RWPE2 (cell line): ENCODE results near the gene CDK14.

Experiments
- ATAC-seq: fragments of 200-7000 bp; cut with Tn5 transposase; 3 replicates; pipeline ENCODE4 v1.9.1; 2021; ENCODE audit warnings: low read depth
- DNase-seq: peaks from one replicate; pipeline ENCODE4 v3.0.0-alpha.2; 2020; ENCODE audit warnings: low spot score
- H3K27ac ChIP-seq: fragments of 450-650 bp; 2 replicates; pipeline ENCODE4 v1.5.1; 2017; ENCODE audit warnings: mild to moderate bottlenecking; ENCODE audit not compliant: poor library complexity, severe bottlenecking
- H3K27me3 ChIP-seq: fragments of 250-450 bp; sonication (Bioruptor Pico); 2 replicates; pipeline ENCODE4 v1.5.1; 2021; ENCODE audit warnings: mild to moderate bottlenecking, moderate library complexity; ENCODE audit not compliant: insufficient read depth, poor library complexity, severe bottlenecking
- H3K36me3 ChIP-seq: fragments of 250-450 bp; sonication (Bioruptor Pico); 2 replicates; pipeline ENCODE4 v1.5.1; 2020; ENCODE audit warnings: low read depth, mild to moderate bottlenecking, moderate library complexity
- H3K4me1 ChIP-seq: fragments of 250-450 bp; sonication (Bioruptor Pico); 2 replicates; pipeline ENCODE4 v1.5.1; 2021; ENCODE audit warnings: mild to moderate bottlenecking, moderate library complexity; ENCODE audit not compliant: insufficient read depth, poor library complexity, severe bottlenecking
- H3K4me3 ChIP-seq: fragments of 250-450 bp; sonication (Bioruptor Pico); 2 replicates; pipeline ENCODE4 v1.5.1; 2021; ENCODE audit warnings: mild to moderate bottlenecking, moderate library complexity; ENCODE audit not compliant: severe bottlenecking
- H3K9me3 ChIP-seq: fragments of 250-450 bp; sonication (Bioruptor Pico); 2 replicates; pipeline ENCODE4 v1.5.1; 2021; ENCODE audit warnings: mild to moderate bottlenecking, moderate library complexity; ENCODE audit not compliant: severe bottlenecking
- CTCF ChIP-seq: fragments of 450-650 bp; IDR thresholded peaks from one replicate; pipeline ENCODE4 v1.5.1; 2017; ENCODE audit warnings: mild to moderate bottlenecking, moderate library complexity; ENCODE audit not compliant: poor library complexity, severe bottlenecking

The CDK14 gene

DNA sequence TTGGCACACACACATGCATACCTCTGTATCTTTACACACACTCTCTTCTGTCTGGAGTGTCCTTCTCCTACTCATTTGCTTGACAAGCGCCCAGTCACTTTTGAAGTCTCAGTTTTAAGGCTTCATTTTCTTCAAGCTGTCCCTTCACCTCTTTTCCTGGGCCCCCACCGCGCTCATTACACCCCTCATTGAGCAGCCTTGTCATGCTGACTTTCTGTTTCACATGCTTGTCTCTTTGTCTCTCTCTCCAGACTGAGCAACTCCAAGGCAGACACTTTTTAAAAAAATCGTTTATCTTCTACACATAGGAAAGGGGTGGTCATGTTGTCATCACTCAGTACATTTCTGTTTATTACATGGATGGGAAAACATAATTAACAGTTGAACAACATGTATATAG lies 442.9 kb downstream of the CDK14 start:
- DNase-seq (no peak), ATAC-seq (no peak)
- Histone ChIP-seq H3K9me3 (no peaks in the 10 kb centered on the region), H3K27me3 (no peaks in the 10 kb centered on the region), H3K4me1 (no peaks in the 10 kb centered on the region), H3K4me3 (no peak overlapping the region), H3K36me3 (no peaks in the 10 kb centered on the region), H3K27ac (no peak overlapping the region)
- no peak for TF ChIP-seq CTCF

GRCh38 chr7:91041141-91041540 lies 445.0 kb downstream of the CDK14 start:
- ATAC-seq (no peak), DNase-seq (no peak)
- TF ChIP-seq CTCF = no peak
- H3K9me3 ChIP-seq = no peaks in the 10 kb centered on the region
- H3K4me3 ChIP-seq = no peak overlapping the region
- no peaks in the 10 kb centered on the region for H3K36me3 ChIP-seq
- H3K4me1 ChIP-seq = no peaks in the 10 kb centered on the region
- H3K27me3 ChIP-seq = no peaks in the 10 kb centered on the region
- no peak overlapping the region for H3K27ac ChIP-seq

DNA sequence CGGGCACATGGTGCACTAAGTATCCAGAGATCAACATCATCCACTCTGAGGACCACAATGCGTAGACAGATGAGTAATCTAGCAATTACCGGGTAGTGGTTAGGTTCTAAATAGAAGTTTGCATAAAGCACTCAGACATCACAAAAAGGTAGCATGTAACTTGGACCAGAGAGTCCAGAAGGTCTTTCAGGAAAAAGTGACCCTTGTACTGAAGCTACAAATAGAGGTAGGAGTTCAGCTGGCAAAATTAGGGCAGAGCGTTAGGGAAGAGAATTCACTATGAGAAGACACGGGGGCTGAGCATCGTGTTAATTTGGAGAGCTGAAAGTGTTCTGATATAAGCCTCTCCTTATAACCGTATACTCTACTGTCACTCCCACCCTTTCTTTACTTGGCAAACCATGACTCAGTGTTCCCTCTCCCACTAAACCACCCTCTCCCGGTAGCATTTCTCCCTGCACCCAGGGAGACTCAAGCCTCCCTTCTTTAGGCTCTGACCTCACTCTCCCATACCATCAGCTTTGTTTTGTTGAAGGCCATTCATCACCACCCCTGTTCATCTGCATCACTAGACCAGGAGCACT lies 445.9 kb downstream of the CDK14 start:
- Histone ChIP-seq H3K4me3 (no peak overlapping the region), H3K27ac (no peak overlapping the region), H3K27me3 (no peaks in the 10 kb centered on the region), H3K4me1 (no peaks in the 10 kb centered on the region), H3K36me3 (0 out of 2 replicates have a peak, but pooled peaks cover 3% of the 10 kb centered on the region), H3K9me3 (no peaks in the 10 kb centered on the region)
- ATAC-seq = no peak
- TF ChIP-seq CTCF = no peak
- DNase-seq = no peak

DNA sequence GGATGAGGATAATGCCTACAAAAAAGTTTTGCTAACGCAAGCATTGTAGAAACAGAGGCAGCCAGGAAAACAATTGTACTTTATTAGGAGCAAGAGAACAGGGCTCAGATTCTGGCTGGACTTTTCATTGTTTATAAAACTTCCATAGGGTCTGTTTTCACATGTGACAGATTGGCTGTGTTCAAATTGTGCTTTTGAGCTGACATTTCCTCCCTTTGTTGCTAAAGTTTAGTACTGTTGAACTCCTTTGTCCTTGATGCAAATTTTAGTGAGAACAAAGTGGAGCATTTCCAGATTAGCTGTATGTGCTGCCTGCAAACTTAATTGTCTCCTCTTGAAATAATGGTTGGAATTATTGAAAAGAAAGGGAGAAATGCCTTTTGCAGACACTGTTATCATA lies 447.1 kb downstream of the CDK14 start:
- ATAC-seq (no peak), DNase-seq (no peak)
- no peak for TF ChIP-seq CTCF
- no peaks in the 10 kb centered on the region for H3K27me3 ChIP-seq
- H3K4me3 ChIP-seq = no peak overlapping the region
- no peak overlapping the region for H3K27ac ChIP-seq
- no peaks in the 10 kb centered on the region for H3K9me3 ChIP-seq
- H3K36me3 ChIP-seq = peaks cover 4% of the 10 kb centered on the region; the same call in 1 of the 2 replicates
- no peaks in the 10 kb centered on the region for H3K4me1 ChIP-seq

DNA sequence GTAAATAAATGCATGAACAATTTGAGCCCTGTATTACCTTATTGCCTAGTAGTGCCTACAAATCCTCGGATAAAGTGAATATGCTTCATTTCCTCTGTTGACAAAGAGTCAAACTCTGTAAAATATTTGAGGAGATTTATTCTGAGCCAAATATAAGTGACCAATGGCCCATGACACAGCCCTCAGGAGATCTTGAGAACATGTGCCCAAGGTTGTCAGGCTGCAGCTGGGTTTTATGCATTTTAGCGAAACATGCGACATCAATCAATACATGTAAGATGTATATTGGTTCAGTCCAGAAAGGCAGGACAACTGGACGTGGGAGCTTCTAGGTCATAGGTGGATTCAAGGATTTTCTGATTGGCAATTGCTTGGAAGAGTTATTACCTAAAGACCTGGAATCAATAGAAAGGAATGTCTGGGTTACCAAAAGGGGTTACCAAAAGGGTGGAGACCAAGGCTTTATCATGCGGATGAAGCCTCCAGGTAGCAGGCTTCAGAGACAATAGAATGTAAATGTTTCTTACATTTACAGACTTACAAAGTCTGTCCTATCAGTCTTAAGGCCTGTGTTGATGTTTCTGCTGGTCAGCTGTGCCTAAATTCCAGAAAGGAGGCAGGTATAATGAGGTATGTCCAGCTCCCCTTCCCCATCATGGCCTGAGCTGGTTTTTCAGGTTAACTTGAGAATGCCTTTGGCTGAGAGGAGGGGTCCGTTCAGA lies 448.0 kb downstream of the CDK14 start:
- ATAC-seq = no peak
- no peak for DNase-seq
- Histone ChIP-seq H3K27me3 (no peaks in the 10 kb centered on the region), H3K4me1 (no peaks in the 10 kb centered on the region), H3K27ac (no peak overlapping the region), H3K36me3 (peaks cover 8% of the 10 kb centered on the region; the same call in 1 of the 2 replicates), H3K4me3 (no peak overlapping the region), H3K9me3 (no peaks in the 10 kb centered on the region)
- no peak for TF ChIP-seq CTCF
